ENCODE data around the gene MRAP2. TPM values are rescaled to one million over a fixed set of nuclear protein-coding genes. Genes with fewer than 3 reads are reported as not detected.

The MRAP2 gene
- total RNA-seq, 4 donors from 2014 or later: 2.7 to 7.4 (median 3.7) TPM

- H3K4me1 ChIP-seq: no peaks in the 10 kb centered on the region
- TF ChIP-seq CTCF (IDR thresholded peaks at IDR 0.05) (no peak), POLR2A (IDR thresholded peaks at IDR 0.05) (no peak)
- H3K36me3 ChIP-seq: no peaks in the 10 kb centered on the region
- no peak overlapping the region for H3K4me3 ChIP-seq
- no peaks in the 10 kb centered on the region for H3K27me3 ChIP-seq
- no peak for DNase-seq
- no peak overlapping the region for H3K27ac ChIP-seq
- H3K9me3 ChIP-seq: no peaks in the 10 kb centered on the region
These were observed 16.8 kb downstream of the MRAP2 start for GRCh38 chr6:84050408-84050807.

- Histone ChIP-seq H3K4me3 (no peak overlapping the region), H3K36me3 (no peaks in the 10 kb centered on the region), H3K4me1 (no peaks in the 10 kb centered on the region), H3K27ac (no peak overlapping the region), H3K27me3 (no peaks in the 10 kb centered on the region), H3K9me3 (no peaks in the 10 kb centered on the region)
- TF ChIP-seq CTCF (IDR thresholded peaks at IDR 0.05) (no peak), POLR2A (IDR thresholded peaks at IDR 0.05) (no peak)
- DNase-seq: no peak
These were observed 18.8 kb downstream of the MRAP2 start for GRCh38 chr6:84052204-84052882.

GRCh38 chr6:84052883-84053241 lies 19.3 kb downstream of the MRAP2 start:
- Histone ChIP-seq H3K27ac (no peak overlapping the region), H3K36me3 (no peaks in the 10 kb centered on the region), H3K27me3 (no peaks in the 10 kb centered on the region), H3K9me3 (no peaks in the 10 kb centered on the region), H3K4me3 (no peak overlapping the region), H3K4me1 (no peaks in the 10 kb centered on the region)
- DNase-seq: no peak
- no peak for TF ChIP-seq CTCF (IDR thresholded peaks at IDR 0.05)
- TF ChIP-seq POLR2A (IDR thresholded peaks at IDR 0.05): no peak

GRCh38 chr6:84055647-84056046 lies 22.1 kb downstream of the MRAP2 start:
- no peak overlapping the region for H3K4me3 ChIP-seq
- no peaks in the 10 kb centered on the region for H3K4me1 ChIP-seq
- no peak for DNase-seq
- H3K27ac ChIP-seq: no peak overlapping the region
- no peaks in the 10 kb centered on the region for H3K27me3 ChIP-seq
- no peak for TF ChIP-seq CTCF (IDR thresholded peaks at IDR 0.05)
- TF ChIP-seq POLR2A (IDR thresholded peaks at IDR 0.05): no peak
- H3K9me3 ChIP-seq: no peaks in the 10 kb centered on the region
- H3K36me3 ChIP-seq: no peaks in the 10 kb centered on the region

- Histone ChIP-seq H3K27me3 (no peaks in the 10 kb centered on the region), H3K4me1 (no peaks in the 10 kb centered on the region), H3K27ac (no peak overlapping the region), H3K36me3 (no peaks in the 10 kb centered on the region), H3K9me3 (no peaks in the 10 kb centered on the region), H3K4me3 (no peak overlapping the region)
- TF ChIP-seq CTCF (IDR thresholded peaks at IDR 0.05) (no peak), POLR2A (IDR thresholded peaks at IDR 0.05) (no peak)
- no peak for DNase-seq
These were observed 24.3 kb downstream of the MRAP2 start for GRCh38 chr6:84057908-84058307.

- H3K36me3 ChIP-seq: no peaks in the 10 kb centered on the region
- H3K27me3 ChIP-seq: no peaks in the 10 kb centered on the region
- H3K27ac ChIP-seq: no peak overlapping the region
- H3K9me3 ChIP-seq: no peaks in the 10 kb centered on the region
- H3K4me1 ChIP-seq: no peaks in the 10 kb centered on the region
- H3K4me3 ChIP-seq: no peak overlapping the region
- no peak for TF ChIP-seq POLR2A (IDR thresholded peaks at IDR 0.05)
- no peak for TF ChIP-seq CTCF (IDR thresholded peaks at IDR 0.05)
- DNase-seq: no peak
These were observed 25.5 kb downstream of the MRAP2 start for GRCh38 chr6:84059082-84059481.

Measured in Peyer's patch (tissue), 4 donors.